ENCODE data around the gene PAMR1.

The PAMR1 gene

GRCh38 chr11:35436581-35437250, 88.7 kb downstream of the PAMR1 start:
- DNase-seq (ENCODE audit: low spot score), result no peak

- DNase-seq (ENCODE audit: low spot score), result no peak
Measured at GRCh38 chr11:35433588-35433987, 91.8 kb downstream of the PAMR1 start.

GRCh38 chr11:35432464-35432863, 93.0 kb downstream of the PAMR1 start:
- DNase-seq (ENCODE audit: low spot score), result no peak

GRCh38 chr11:35427071-35427470, 98.3 kb downstream of the PAMR1 start:
- peak; percentile 65 for DNase-seq (ENCODE audit: low spot score)

- DNase-seq (ENCODE audit: low spot score), result no peak
Measured at GRCh38 chr11:35426351-35426750, 99.1 kb downstream of the PAMR1 start.

GRCh38 chr11:35425603-35426212, 99.7 kb downstream of the PAMR1 start:
- DNase-seq (ENCODE audit: low spot score), result no peak

- no peak for DNase-seq (ENCODE audit: low spot score)
Measured at GRCh38 chr11:35424157-35424940, 101.1 kb downstream of the PAMR1 start.

GRCh38 chr11:35420371-35420770, 105.0 kb downstream of the PAMR1 start:
- DNase-seq (ENCODE audit: low spot score), result no peak

- no peak for DNase-seq (ENCODE audit: low spot score)
Measured at GRCh38 chr11:35419830-35420333, 105.5 kb downstream of the PAMR1 start.

GRCh38 chr11:35419184-35419829, 106.1 kb downstream of the PAMR1 start, which contains the start of gene SLC1A2:
TSS of gene SLC1A2 (minus strand) at chr11:35419558. CDS start at chr11:35418966, 592 bp downstream.
- no peak for DNase-seq (ENCODE audit: low spot score)

- DNase-seq (ENCODE audit: low spot score), result no peak
Measured at GRCh38 chr11:35418282-35419183, 106.9 kb downstream of the PAMR1 start.

GRCh38 chr11:35415487-35415886, 109.9 kb downstream of the PAMR1 start:
- no peak for DNase-seq (ENCODE audit: low spot score)

- DNase-seq (ENCODE audit: low spot score), result no peak
Measured at GRCh38 chr11:35414776-35415175, 110.6 kb downstream of the PAMR1 start.

- DNase-seq (ENCODE audit: low spot score), result no peak
Measured at GRCh38 chr11:35414311-35414710, 111.1 kb downstream of the PAMR1 start.

- no peak for DNase-seq (ENCODE audit: low spot score)
Measured at GRCh38 chr11:35413598-35413997, 111.8 kb downstream of the PAMR1 start.

- no peak for DNase-seq (ENCODE audit: low spot score)
Measured at GRCh38 chr11:35412285-35412684, 113.1 kb downstream of the PAMR1 start.

GRCh38 chr11:35407041-35407440, 118.4 kb downstream of the PAMR1 start:
- DNase-seq (ENCODE audit: low spot score), result no peak

GRCh38 chr11:35404388-35404775, 121.0 kb downstream of the PAMR1 start:
- DNase-seq (ENCODE audit: low spot score), result peak; percentile 53

GRCh38 chr11:35403765-35404387, 121.5 kb downstream of the PAMR1 start:
- DNase-seq (ENCODE audit: low spot score), result no peak

GRCh38 chr11:35402751-35403660, 122.4 kb downstream of the PAMR1 start:
- DNase-seq (ENCODE audit: low spot score), result no peak

All from pons (tissue), 1 donor.